AG20443 (cell line): Measurements from ENCODE around the gene PRAMEF1.
A peak's percentile ranks its signal among the peaks of the same experiment; 100 is the strongest.
"Not testable (repeated sequence)": the region's sequence is repeated elsewhere in the genome, so short reads cannot be mapped to it uniquely, and the experiment has no call there.

Experiments used
- DNase-seq: peaks from one replicate; pipeline ENCODE4 v3.0.0; 2012; ENCODE audit warnings: low spot score, mixed read lengths

Gene PRAMEF1, protein sequence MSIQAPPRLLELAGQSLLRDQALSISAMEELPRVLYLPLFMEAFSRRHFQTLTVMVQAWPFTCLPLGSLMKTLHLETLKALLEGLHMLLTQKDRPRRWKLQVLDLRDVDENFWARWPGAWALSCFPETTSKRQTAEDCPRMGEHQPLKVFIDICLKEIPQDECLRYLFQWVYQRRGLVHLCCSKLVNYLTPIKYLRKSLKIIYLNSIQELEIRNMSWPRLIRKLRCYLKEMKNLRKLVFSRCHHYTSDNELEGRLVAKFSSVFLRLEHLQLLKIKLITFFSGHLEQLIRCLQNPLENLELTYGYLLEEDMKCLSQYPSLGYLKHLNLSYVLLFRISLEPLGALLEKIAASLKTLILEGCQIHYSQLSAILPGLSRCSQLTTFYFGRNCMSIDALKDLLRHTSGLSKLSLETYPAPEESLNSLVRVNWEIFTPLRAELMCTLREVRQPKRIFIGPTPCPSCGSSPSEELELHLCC

DNA sequence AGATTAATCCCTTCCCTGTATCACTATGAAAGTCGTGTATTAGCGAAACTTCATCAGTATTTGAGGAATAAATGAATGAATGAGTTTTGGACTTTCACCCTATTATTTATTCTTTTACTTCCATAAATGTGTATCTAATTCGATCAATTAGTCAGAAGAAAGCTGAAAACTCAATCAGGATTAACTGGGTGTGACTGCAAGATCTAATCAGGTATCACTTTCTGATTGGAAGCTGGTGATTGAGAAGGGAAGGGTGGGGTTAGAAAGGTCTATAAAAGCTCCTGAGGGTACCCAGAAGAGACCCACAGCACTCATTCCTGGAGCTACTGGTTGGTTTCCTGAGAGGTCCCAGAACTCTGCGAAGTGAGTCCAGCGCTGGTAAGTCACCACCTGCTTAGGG, at the start of gene PRAMEF1:
PRAMEF1 (plus strand) TSS at position 301 of the 400 bp plus-strand sequence. CDS start 1,831 bp downstream, outside the sequence.
- DNase-seq, result not testable (repeated sequence)

DNA sequence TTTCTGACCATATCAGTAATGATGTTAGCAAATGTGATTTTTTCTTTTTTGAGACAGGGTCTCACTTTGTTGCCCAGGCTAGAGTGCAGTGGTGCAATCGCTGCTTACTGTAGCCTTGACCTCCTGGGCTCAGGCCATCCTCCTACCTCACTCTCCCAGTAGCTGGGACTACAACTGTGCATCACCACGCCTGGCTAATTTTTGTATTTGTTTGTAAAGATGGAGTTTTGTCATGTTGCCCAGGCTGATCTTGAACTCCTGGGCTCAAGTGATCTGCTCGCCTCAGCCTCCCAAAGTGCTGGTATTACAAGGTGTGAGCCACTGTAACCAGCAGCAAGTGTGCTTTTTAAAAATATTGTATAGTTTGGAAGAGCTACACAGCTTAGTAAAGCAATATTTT, 49.3 kb upstream of the PRAMEF1 start:
- no peak for DNase-seq

DNA sequence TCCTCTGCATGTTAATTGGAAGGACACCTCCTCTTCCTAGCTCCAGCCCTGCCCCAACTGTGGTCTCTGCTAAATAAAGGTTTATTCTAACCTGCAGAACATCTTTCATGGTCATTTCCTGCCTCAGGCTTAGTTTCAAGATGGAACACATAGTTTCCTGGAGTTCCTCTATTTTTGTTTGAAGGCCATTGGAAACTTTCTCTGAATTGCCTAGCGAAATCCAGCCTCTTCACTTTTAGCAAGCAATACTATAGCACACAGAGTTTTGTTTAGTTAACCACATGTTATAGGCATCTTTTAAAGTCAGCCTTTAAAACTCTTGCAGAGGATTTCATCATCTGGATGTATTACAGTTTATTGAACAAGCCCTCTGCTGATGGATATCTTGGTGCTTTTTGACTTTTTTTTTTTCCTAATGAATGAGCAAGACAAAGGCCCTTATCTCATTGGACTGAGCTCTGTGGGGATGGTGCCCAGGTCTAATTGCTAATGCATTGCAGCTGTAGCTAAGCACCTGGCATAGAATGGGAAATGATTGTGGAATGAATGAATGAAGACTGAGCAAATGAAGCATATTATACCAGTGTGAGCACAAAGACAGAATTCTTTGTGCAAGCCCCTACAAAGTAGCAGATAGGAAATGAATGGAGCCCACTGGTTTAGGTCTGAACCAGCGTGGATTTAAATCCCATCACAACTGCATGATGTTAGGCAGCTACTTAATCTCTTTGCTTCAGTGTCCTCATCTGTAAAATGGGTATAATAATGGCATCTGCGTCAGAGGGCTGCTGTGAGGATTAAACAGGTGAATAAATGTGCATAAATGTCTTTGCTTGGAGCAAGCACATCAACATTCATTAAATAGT, 45.8 kb upstream of the PRAMEF1 start:
- DNase-seq, result no peak

DNA sequence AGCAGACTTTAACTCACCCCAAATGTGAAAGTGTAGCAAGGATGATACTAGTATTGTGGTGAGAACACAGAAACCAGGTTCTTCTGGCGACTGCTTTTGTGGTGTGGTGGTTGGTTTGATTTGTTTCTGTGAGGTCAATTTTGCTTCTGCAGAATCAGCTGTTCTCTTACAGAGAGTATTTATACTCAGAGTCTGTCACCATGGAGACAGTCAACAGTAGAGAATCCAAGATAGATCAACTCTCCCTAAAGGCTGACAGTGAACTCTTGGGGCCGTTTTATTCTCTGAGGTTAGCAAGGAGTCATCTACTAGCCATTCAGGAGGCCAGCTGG, 45.2 kb upstream of the PRAMEF1 start, which contains the start of gene CFAP107:
CFAP107 (plus strand) TSS at position 209 of the 332 bp plus-strand sequence. CDS start 231 bp downstream, outside the sequence.
- DNase-seq, result peak; percentile 39

GRCh38 chr1:12748778-12749355, 42.3 kb upstream of the PRAMEF1 start:
- DNase-seq, result no peak

- DNase-seq, result no peak
Observed at GRCh38 chr1:12754738-12755137, 36.5 kb upstream of the PRAMEF1 start.

GRCh38 chr1:12756273-12756672, 34.9 kb upstream of the PRAMEF1 start:
- peak; percentile 8 for DNase-seq

DNA sequence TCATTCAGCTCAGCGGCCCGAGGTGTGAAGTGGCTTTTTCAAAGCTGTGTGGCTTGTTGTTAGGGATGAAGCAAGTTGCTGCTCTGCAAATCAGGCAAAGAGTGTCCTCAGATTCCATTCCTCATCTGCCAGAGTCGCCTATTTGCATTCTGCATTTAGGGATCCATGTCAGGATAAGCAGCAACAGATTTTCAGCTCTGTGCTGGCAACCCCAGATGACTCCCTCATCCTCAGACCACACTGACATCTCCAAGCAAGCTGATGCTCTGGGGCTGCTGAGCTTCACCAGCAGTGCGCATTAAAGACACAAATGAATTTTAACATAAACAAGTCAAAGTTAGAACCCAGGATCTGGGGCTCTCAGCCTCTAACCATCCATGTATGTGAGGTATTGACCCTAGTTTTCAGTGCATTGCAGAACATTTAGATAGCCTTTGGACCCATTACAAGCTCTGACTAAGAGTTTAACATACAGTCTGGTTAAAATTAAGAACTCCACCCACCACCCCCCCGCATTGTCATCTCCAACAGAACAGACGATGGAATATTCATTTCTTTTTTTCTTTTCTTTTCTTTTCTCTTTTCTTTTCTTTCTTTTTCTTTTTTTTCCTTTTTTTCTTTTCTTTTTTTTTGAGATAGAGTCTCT, 34.3 kb upstream of the PRAMEF1 start:
- peak; percentile 57 for DNase-seq

DNA sequence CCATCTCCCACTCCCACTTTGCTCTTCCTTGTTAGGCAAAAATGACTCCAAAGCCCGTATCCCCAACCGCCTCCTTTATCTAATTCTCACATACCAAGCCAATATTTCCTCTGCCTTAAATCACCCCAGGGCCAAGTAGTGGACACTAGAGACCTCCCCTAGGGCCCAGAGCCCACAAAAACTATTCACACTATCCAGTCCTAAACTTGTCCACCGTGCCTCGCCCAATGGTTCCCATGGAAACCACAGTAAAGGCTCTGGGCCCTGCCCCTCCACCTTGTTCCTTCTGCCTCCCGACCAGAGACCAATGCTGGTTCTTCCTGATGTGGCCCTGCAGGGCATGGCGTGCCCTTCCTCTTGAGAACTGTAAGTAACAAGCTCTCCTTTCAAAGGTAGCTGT, 33.4 kb upstream of the PRAMEF1 start:
- DNase-seq, result peak; percentile 6

GRCh38 chr1:12760256-12760795, 30.9 kb upstream of the PRAMEF1 start:
- peak; percentile 14 for DNase-seq

DNA sequence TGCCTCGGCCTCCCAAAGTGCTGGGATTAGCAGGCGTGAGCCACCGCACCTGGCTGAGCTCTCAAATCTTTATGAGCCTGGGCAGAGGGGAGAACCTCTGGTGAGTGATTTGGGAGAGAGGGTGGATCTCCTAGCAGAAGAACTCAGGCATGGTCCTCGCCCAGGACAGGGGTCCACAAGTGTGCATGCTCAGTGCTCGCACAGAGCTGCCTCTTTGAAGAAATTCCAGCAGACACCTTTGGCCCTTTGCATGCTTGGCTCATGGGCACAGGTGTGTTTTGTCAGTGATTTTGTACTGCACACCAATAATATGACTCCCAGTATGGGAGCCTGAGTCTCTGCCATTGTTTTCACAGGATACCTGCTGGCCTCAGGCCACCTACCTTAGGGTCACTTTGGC, 29.4 kb upstream of the PRAMEF1 start:
- no peak for DNase-seq

DNA sequence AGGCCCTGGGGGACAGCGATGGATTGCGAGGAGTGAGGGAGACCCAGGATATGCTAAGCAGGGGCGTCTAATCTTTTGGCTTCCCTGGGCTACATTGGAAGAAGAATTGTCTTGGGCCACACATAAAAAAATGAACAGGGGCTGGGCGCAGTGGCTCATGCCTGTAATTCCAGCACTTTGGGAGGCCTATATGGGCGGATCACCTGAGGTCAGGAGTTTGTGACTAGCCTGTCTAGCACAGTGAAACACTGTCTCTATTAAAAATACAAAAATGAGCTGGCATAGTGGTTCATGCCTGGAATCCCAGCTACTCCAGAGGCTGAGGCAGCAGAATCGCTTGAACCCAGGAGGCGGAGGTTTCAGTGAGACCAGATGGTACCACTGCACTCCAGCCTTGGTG, 28.4 kb upstream of the PRAMEF1 start:
- DNase-seq, result no peak

- no peak for DNase-seq
Observed at GRCh38 chr1:12763479-12763878, 27.7 kb upstream of the PRAMEF1 start.

DNA sequence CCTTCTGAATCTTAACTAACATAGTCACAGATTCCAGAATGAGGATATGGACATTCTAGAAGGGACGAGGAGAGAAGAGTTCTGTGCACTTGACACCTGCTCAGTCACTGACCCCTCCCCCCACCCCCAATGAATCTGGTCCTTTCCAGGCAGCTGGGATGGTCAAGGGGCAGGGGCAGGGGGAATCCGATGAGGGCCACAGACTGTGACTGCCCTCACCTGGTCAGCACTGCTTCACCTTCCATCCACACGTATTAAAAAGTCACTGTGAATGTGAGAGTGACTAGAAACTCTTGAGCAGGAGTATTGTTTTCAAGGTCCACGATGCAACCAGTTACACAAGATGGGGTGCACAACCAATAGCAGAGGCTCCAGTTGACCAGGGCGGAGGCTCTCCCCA, 27.2 kb upstream of the PRAMEF1 start:
- no peak for DNase-seq

GRCh38 chr1:12769031-12769430, 22.2 kb upstream of the PRAMEF1 start:
- DNase-seq, result peak; percentile 3

- peak; percentile 5 for DNase-seq
Observed at GRCh38 chr1:12769976-12770505, 21.2 kb upstream of the PRAMEF1 start.

GRCh38 chr1:12770620-12771019, 20.6 kb upstream of the PRAMEF1 start:
- DNase-seq, result no peak

GRCh38 chr1:12771186-12771585, 20.0 kb upstream of the PRAMEF1 start:
- no peak for DNase-seq

DNA sequence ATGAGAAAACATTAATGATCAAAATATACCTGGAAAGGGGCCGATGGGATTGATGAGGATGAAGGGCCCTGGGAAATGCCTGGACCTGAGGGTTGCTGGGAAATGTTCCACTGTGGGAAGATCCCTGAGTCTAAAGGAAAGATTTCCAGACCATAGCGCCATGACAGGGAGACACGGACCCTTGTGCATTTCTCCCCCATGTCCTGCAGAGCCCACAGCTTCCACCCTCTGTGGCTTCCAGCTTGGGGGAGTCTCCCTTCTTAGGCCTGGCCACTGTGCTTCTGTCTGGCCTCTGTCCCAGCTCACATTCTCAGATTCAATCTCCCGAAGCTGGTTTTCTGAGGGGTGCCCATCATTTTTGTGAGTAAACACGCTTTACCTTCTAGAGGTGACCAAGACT, 18.7 kb upstream of the PRAMEF1 start:
- DNase-seq, result peak; percentile 2

DNA sequence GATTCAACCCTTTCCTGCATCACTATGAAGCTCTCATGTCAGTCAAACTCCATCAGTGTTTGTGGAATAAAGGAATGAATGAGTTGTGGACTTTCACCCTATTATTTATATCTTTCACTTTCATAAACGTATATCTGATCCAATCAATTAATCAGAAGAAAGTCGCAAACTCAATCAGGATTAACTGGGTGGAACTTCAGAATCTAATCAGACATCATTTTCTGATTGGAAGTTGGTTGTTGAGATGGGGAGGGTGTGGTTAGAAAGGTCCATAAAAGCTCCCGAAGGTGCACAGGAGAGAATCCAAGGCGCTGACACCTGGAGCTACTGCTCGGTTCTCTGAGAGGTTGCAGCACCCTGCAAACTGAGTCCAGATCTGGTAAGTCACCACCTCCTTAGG, 17.8 kb upstream of the PRAMEF1 start, which contains the start of gene PRAMEF12:
PRAMEF12 (plus strand) TSS at position 301 of the 400 bp plus-strand sequence. CDS start 1,130 bp downstream, outside the sequence.
- no peak for DNase-seq

GRCh38 chr1:12774801-12775345, 16.3 kb upstream of the PRAMEF1 start:
- peak; percentile 2 for DNase-seq
